K562 (cell line): Measurements from ENCODE around the gene PARD3. TPM values are rescaled to one million over a fixed set of nuclear protein-coding genes. Genes with fewer than 3 reads are reported as not detected.

Experiments
- ATAC-seq: fragments of 200-7000 bp; cut with Tn5 transposase; 3 replicates; pipeline ENCODE4 v1.9.1; 2020; ENCODE audit warnings: moderate library complexity
- BruUV-seq: library from RNA; stranded (reverse); fragments of 400-500 nt; replicated peaks from 2 replicates; lab custom pipeline; 2021; lab: Mats Ljungman, UMichigan
- CTCF ChIA-PET: fragments of 300-600 bp; formaldehyde crosslinking; extraction: SDS; loops from one replicate; lab custom pipeline; 2021; ENCODE audit warnings: low intra/inter-chr PET ratio; lab: Yijun Ruan, JAX
- POLR2A ChIA-PET: fragments of 300-600, 350-650 bp; sonication (Branson Sonifier 250); formaldehyde crosslinking; extraction: SDS; loops from one replicate; lab custom pipeline; 2021; ENCODE audit warnings: antibody characterized with exemption, inconsistent platforms; lab: Yijun Ruan, JAX
- DNase-seq, 4 experiments: peaks; one replicate each; pipeline versions ENCODE4 v3.0.0 to v3.0.0-alpha.2; 2011 to 2018; ENCODE audit warnings: low spot score in 3 of 4, mixed read lengths in 3 of 4; ENCODE audit errors: extremely low read depth in 1 of 4
- FAIRE-seq: peaks from 2 replicates; lab custom pipeline; 2011; peaks lifted over from hg19 to GRCh38; lab: Jason Lieb, UNC
- H2AFZ ChIP-seq: 2 replicates; pipeline ENCODE4 v1.6.0; 2011; ENCODE audit warnings: low read depth, low read length, control low read depth, inconsistent platforms
- H3K27ac ChIP-seq: fragments of 200-600 bp; 3 replicates; pipeline ENCODE4 v1.8.0; 2011; ENCODE audit warnings: low read depth, mild to moderate bottlenecking, control low read depth, inconsistent platforms, low read length, moderate library complexity, mixed read lengths; ENCODE audit errors: extremely low read depth
- H3K27me3 ChIP-seq, 2 experiments: fragments of 300-600 bp in 1 of 2; 2 replicates in 1 of 2; 3 replicates in 1 of 2; pipeline versions ENCODE4 v1.6.0 to v1.8.0; 2011; ENCODE audit warnings: inconsistent platforms in 2 of 2, low read length in 2 of 2, mild to moderate bottlenecking in 1 of 2, mixed read lengths in 1 of 2, moderate library complexity in 1 of 2; ENCODE audit not compliant: control insufficient read depth in 2 of 2, insufficient read depth in 2 of 2
- H3K36me3 ChIP-seq: fragments of 300-600 bp; 3 replicates; pipeline ENCODE4 v1.8.0; 2011; ENCODE audit warnings: mild to moderate bottlenecking, low read length, inconsistent platforms; ENCODE audit not compliant: control insufficient read depth, insufficient read depth
- H3K4me1 ChIP-seq, 2 experiments: fragments of 200-600 bp in 1 of 2; replicated peaks in 1 of 2; 2 replicates in 1 of 2; 3 replicates in 1 of 2; pipeline versions ENCODE4 v1.5.1 to v1.8.0; 2011; ENCODE audit warnings: inconsistent platforms in 2 of 2, low read length in 2 of 2, mild to moderate bottlenecking in 1 of 2, mixed read lengths in 1 of 2, moderate library complexity in 1 of 2; ENCODE audit not compliant: control insufficient read depth in 2 of 2, insufficient read depth in 2 of 2
- H3K4me2 ChIP-seq: 2 replicates; pipeline ENCODE4 v1.6.1; 2011; ENCODE audit warnings: low read length, control low read depth, inconsistent platforms, mixed read lengths; ENCODE audit not compliant: insufficient read depth
- H3K4me3 ChIP-seq: fragments of 200-600 bp; sonication (generic), shearing (Covaris generic); 2 replicates; pipeline ENCODE4 v1.5.1; 2016; ENCODE audit warnings: control low read depth, inconsistent platforms
- H3K79me2 ChIP-seq: fragments of 200-600 bp; 3 replicates; pipeline ENCODE4 v1.8.0; 2011; ENCODE audit warnings: low read length, inconsistent platforms; ENCODE audit not compliant: control insufficient read depth, insufficient read depth
- H3K9ac ChIP-seq, 2 experiments: 2 replicates each; pipeline versions ENCODE4 v1.6.0 to v1.6.1; 2011; ENCODE audit warnings: low read depth in 2 of 2, low read length in 2 of 2, control low read depth in 1 of 2, inconsistent platforms in 1 of 2, mild to moderate bottlenecking in 1 of 2, mixed read lengths in 1 of 2; ENCODE audit not compliant: insufficient read depth in 1 of 2
- H3K9me1 ChIP-seq: one replicate; pipeline ENCODE4 v1.6.0; 2011; ENCODE audit warnings: inconsistent platforms, mild to moderate bottlenecking, low read length, moderate library complexity; ENCODE audit not compliant: control insufficient read depth, insufficient read depth
- H3K9me3 ChIP-seq: replicated peaks from 2 replicates; pipeline ENCODE4 v1.5.1; 2011; ENCODE audit warnings: low read depth, low read length, inconsistent platforms; ENCODE audit not compliant: control insufficient read depth, insufficient read depth
- H4K20me1 ChIP-seq: replicated peaks from 2 replicates; pipeline ENCODE4 v1.6.1; 2011; ENCODE audit warnings: low read length, inconsistent platforms, mixed read lengths; ENCODE audit not compliant: control insufficient read depth, insufficient read depth
- CBFA2T3 ChIP-seq: fragments of 450-650 bp; IDR thresholded peaks from 2 replicates; pipeline ENCODE4 v1.6.1; 2017
- HNRNPUL1 ChIP-seq: fragments of 200-400 bp; formaldehyde crosslinking; IDR thresholded peaks from 2 replicates; pipeline ENCODE4 v1.6.1; 2017; ENCODE audit warnings: low read length
- NEUROD1 ChIP-seq: fragments of 150-350 bp; IDR thresholded peaks from 2 replicates; pipeline ENCODE4 v1.6.1; 2014; ENCODE audit warnings: borderline replicate concordance, low read length, low read depth; ENCODE audit not compliant: partially characterized antibody
- SNRNP70 ChIP-seq: fragments of 200-400 bp; formaldehyde crosslinking; optimal IDR thresholded peaks from 2 replicates; pipeline ENCODE3; 2017; ENCODE audit warnings: low read depth, low read length
- ZNF507 ChIP-seq: conservative IDR thresholded peaks from 2 replicates; pipeline ENCODE4 v1.6.1; 2017; ENCODE audit warnings: missing genetic modification characterization, missing compliant biosample characterization
- WGBS: fragments of 100-300 bp; shearing (Covaris generic); methylation state at CpG from one replicate; pipeline ENCODE4 v1.1.6; 2016; ENCODE audit warnings: low coverage, mixed read lengths; ENCODE audit not compliant: insufficient coverage; ENCODE audit errors: missing lambda C conversion rate; 5-methylcytosine and 5-hydroxymethylcytosine counted together
- in situ Hi-C: fragments of 300-500 bp; cut with MboI; formaldehyde crosslinking; loops from 4 replicates; pipeline ENCODE4 v1.15.0; 2018; ENCODE audit warnings: inconsistent platforms, mixed read lengths
- intact Hi-C: fragments of 100-400 bp; cut with micrococcal nuclease; formaldehyde crosslinking; loops from 2 replicates; pipeline ENCODE4 v1.14.2; 2022
- polyA plus RNA-seq, 8 experiments: library from polyadenylated mRNA; depleted of rRNA in 4 of 8; stranded (reverse) in 5 of 8; unstranded in 3 of 8; fragments of >200 nt; fragmentation: Nextera tagmentation in 2 of 8; fragmentation: Illumina TruSeq in 1 of 8; extraction: Ambion mirVana in 2 of 8; extraction: Trizol in 1 of 8; gene quantifications; 2 replicates each; pipeline versions ENCODE4 v1.2.1 to v1.2.3, GENCODE V29; 2011 to 2014; ENCODE audit warnings: inconsistent platforms in 1 of 8, missing spikeins in 1 of 8
- total RNA-seq, 7 experiments: library from RNA; depleted of rRNA in 6 of 7; stranded (reverse); fragments of >200 nt in 6 of 7; fragmentation: Illumina TruSeq in 2 of 7; extraction: Trizol in 2 of 7; gene quantifications; 2 replicates each; pipeline versions ENCODE4 v1.2.1 to v1.2.3, GENCODE V29; 2011 to 2021; ENCODE audit warnings: low replicate concordance in 1 of 7
- TF ChIP-seq, protein P1 (sequence below): fragments of 250-450 bp; sonication (Bioruptor Pico); IDR thresholded peaks from 2 replicates; pipeline ENCODE4 v1.5.0; 2021; ENCODE audit warnings: mild to moderate bottlenecking, borderline replicate concordance
- TF ChIP-seq, protein P2 (sequence below): IDR thresholded peaks from 2 replicates; pipeline ENCODE4 v1.6.1; 2016; ENCODE audit warnings: missing genetic modification characterization, missing compliant biosample characterization
- TF ChIP-seq, protein P3 (sequence below): fragments of 450-650 bp; formaldehyde crosslinking; IDR thresholded peaks from 2 replicates; pipeline ENCODE4 v1.4.0; 2022; ENCODE audit warnings: missing genetic modification characterization
- TF ChIP-seq, protein P4 (sequence below): IDR thresholded peaks from 2 replicates; pipeline ENCODE4 v1.6.1; 2014; ENCODE audit warnings: antibody characterized with exemption
- TF ChIP-seq, protein P5 (sequence below): fragments of 250-450 bp; sonication (Bioruptor Pico); IDR thresholded peaks from 2 replicates; pipeline ENCODE4 v1.5.0; 2020; ENCODE audit warnings: mild to moderate bottlenecking

The PARD3 gene
- total and polyA plus RNA-seq, 9 of the 15 experiments (the other 6 are each of a cell fraction or from before 2014, with no cell fraction given), result 2.7 to 11.7 (median 7.7) TPM

DNA sequence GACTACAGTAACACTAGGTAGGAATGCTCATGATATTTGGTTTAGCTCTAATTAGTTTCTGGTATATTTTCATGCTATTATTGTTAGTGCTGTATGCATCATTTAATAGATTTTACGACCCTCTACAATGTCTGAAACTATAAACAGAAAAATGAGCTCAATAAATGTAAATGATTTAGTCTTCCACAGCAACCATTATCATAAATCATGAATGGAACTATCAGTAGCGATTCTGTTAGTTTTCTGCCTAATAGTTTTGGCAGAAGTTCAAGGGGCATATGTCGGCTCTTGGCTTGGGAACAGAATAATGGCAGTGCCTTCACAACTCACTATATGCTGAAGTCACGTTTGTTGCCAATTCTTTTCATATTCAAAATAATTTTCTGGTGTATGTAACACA is 494.8 kb downstream of the PARD3 start:
- DNase-seq, result no peak
- CTCF ChIA-PET, result no interaction called here
- no peaks in the 10 kb centered on the region for H3K9me3 ChIP-seq
- no peaks in the 10 kb centered on the region for H4K20me1 ChIP-seq
- H3K27ac ChIP-seq, result no peak overlapping the region
- no peak overlapping the region for H3K4me3 ChIP-seq
- H3K79me2 ChIP-seq, result no peaks in the 10 kb centered on the region
- no peaks in the 10 kb centered on the region; a peak in 1 of 5 replicates for H3K4me1 ChIP-seq
- ATAC-seq, result no peak
- POLR2A ChIA-PET, result interaction anchor here (0.9 kb wide), 2 partner anchors 9 to 18 kb away, joined by 3 read pairs; no protein-coding TSS in a partner anchor
- TF ChIP-seq, protein P1, sequence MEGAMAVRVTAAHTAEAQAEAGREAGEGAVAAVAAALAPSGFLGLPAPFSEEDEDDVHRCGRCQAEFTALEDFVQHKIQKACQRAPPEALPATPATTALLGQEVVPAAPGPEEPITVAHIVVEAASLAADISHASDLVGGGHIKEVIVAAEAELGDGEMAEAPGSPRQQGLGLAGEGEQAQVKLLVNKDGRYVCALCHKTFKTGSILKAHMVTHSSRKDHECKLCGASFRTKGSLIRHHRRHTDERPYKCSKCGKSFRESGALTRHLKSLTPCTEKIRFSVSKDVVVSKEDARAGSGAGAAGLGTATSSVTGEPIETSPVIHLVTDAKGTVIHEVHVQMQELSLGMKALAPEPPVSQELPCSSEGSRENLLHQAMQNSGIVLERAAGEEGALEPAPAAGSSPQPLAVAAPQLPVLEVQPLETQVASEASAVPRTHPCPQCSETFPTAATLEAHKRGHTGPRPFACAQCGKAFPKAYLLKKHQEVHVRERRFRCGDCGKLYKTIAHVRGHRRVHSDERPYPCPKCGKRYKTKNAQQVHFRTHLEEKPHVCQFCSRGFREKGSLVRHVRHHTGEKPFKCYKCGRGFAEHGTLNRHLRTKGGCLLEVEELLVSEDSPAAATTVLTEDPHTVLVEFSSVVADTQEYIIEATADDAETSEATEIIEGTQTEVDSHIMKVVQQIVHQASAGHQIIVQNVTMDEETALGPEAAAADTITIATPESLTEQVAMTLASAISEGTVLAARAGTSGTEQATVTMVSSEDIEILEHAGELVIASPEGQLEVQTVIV (CRISPR knock-in tag), result no peak
- TF ChIP-seq HNRNPUL1 (no peak), NEUROD1 (no peak), SNRNP70 (no peak), CBFA2T3 (no peak), ZNF507 (tag) (no peak)
- TF ChIP-seq, protein P2, sequence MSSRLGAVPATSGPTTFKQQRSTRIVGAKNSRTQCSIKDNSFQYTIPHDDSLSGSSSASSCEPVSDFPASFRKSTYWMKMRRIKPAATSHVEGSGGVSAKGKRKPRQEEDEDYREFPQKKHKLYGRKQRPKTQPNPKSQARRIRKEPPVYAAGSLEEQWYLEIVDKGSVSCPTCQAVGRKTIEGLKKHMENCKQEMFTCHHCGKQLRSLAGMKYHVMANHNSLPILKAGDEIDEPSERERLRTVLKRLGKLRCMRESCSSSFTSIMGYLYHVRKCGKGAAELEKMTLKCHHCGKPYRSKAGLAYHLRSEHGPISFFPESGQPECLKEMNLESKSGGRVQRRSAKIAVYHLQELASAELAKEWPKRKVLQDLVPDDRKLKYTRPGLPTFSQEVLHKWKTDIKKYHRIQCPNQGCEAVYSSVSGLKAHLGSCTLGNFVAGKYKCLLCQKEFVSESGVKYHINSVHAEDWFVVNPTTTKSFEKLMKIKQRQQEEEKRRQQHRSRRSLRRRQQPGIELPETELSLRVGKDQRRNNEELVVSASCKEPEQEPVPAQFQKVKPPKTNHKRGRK (tag), result no peak
- TF ChIP-seq, protein P3, sequence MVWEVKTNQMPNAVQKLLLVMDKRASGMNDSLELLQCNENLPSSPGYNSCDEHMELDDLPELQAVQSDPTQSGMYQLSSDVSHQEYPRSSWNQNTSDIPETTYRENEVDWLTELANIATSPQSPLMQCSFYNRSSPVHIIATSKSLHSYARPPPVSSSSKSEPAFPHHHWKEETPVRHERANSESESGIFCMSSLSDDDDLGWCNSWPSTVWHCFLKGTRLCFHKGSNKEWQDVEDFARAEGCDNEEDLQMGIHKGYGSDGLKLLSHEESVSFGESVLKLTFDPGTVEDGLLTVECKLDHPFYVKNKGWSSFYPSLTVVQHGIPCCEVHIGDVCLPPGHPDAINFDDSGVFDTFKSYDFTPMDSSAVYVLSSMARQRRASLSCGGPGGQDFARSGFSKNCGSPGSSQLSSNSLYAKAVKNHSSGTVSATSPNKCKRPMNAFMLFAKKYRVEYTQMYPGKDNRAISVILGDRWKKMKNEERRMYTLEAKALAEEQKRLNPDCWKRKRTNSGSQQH (CRISPR knock-in tag), result no peak
- TF ChIP-seq, protein P4, sequence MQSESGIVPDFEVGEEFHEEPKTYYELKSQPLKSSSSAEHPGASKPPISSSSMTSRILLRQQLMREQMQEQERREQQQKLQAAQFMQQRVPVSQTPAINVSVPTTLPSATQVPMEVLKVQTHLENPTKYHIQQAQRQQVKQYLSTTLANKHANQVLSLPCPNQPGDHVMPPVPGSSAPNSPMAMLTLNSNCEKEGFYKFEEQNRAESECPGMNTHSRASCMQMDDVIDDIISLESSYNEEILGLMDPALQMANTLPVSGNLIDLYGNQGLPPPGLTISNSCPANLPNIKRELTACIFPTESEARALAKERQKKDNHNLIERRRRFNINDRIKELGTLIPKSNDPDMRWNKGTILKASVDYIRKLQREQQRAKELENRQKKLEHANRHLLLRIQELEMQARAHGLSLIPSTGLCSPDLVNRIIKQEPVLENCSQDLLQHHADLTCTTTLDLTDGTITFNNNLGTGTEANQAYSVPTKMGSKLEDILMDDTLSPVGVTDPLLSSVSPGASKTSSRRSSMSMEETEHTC, result no peak
- TF ChIP-seq, protein P5, sequence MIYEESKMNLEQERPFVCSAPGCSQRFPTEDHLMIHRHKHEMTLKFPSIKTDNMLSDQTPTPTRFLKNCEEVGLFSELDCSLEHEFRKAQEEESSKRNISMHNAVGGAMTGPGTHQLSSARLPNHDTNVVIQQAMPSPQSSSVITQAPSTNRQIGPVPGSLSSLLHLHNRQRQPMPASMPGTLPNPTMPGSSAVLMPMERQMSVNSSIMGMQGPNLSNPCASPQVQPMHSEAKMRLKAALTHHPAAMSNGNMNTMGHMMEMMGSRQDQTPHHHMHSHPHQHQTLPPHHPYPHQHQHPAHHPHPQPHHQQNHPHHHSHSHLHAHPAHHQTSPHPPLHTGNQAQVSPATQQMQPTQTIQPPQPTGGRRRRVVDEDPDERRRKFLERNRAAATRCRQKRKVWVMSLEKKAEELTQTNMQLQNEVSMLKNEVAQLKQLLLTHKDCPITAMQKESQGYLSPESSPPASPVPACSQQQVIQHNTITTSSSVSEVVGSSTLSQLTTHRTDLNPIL (CRISPR knock-in tag), result no peak
- H3K27me3 ChIP-seq, result no peaks in the 10 kb centered on the region
- intact Hi-C loops (no loop called here), in situ Hi-C loops (no loop called here)
- no peaks in the 10 kb centered on the region for H3K36me3 ChIP-seq
- 7% methylated on average over 4 of the region's 4 CpGs for WGBS
- H3K9ac ChIP-seq, result no peak overlapping the region
- no TSS peak for BruUV-seq
- no peaks in the 10 kb centered on the region for H3K9me1 ChIP-seq
- no peak overlapping the region for H2AFZ ChIP-seq
- no peak overlapping the region for H3K4me2 ChIP-seq
- no peak for FAIRE-seq
